Measurements from ENCODE around the gene AKR1B1. TPM values are rescaled to one million over a fixed set of nuclear protein-coding genes. Genes with fewer than 3 reads are reported as not detected.
"Not testable (repeated sequence)": the region's sequence is repeated elsewhere in the genome, so short reads cannot be mapped to it uniquely, and the experiment has no call there.

The AKR1B1 gene
- total and polyA plus RNA-seq, 8 donors = 13.2 to 47.1 (median 19.2) TPM

DNA sequence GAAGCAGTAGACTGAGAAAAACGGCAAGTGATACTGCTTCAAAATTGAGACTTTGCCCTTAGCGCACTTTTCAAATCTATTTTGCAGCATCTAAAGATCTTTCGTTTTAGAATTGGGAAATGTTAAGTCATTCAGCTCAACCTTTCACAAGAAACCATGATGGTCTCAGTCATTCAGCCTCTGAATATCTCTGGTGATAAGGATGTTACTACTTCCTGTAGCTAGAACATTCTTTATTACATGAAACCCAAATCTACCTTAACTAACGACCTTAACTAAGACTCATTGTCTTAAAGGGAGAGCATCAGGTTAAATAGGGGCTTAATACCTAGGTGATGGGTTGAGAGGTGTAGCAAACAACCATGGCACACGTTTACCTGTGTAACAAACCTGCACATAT, 42.1 kb upstream of the AKR1B1 start:
- Histone ChIP-seq H3K27me3 (peaks cover 0 to 8% (median 0%) of the 10 kb centered on the region in 4 donors), H3K9me3 (no peaks in the 10 kb centered on the region), H3K4me3 (no peak overlapping the region), H3K36me3 (no peaks in the 10 kb centered on the region), H3K27ac (no peak overlapping the region), H3K4me1 (no peaks in the 10 kb centered on the region)
- WGBS, 2 donors = 49 to 51% methylated on average over 5 of the region's 5 CpGs
- DNase-seq (no peak), ATAC-seq (no peak), FAIRE-seq (no peak)
- TF ChIP-seq, protein P1, sequence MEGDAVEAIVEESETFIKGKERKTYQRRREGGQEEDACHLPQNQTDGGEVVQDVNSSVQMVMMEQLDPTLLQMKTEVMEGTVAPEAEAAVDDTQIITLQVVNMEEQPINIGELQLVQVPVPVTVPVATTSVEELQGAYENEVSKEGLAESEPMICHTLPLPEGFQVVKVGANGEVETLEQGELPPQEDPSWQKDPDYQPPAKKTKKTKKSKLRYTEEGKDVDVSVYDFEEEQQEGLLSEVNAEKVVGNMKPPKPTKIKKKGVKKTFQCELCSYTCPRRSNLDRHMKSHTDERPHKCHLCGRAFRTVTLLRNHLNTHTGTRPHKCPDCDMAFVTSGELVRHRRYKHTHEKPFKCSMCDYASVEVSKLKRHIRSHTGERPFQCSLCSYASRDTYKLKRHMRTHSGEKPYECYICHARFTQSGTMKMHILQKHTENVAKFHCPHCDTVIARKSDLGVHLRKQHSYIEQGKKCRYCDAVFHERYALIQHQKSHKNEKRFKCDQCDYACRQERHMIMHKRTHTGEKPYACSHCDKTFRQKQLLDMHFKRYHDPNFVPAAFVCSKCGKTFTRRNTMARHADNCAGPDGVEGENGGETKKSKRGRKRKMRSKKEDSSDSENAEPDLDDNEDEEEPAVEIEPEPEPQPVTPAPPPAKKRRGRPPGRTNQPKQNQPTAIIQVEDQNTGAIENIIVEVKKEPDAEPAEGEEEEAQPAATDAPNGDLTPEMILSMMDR (IDR thresholded peaks at IDR 0.05) = no peak
- intact Hi-C loops (cut with DNase I) = no loop called here

DNA sequence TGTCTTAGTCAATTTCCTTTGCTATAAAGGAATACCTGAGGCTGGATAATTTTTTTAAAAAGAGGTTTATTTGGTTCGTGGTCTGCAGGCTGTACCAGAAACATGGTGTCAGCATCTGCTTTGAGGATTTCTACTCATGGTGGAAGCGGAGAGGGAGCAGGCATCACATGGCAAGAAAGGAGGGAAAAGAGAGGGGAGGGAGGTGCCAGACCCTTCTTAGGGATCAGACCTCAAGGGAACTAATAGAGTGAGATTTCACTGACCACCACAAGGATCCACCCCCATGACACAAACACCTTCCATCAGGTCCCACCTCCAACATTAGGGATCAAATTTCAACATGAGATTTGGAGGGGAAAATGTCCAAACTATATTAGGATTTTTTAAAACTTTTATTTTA, 41.5 kb upstream of the AKR1B1 start:
- no peak for FAIRE-seq
- 68 to 76% methylated on average over 2 of the region's 2 CpGs for WGBS, 2 donors

GRCh38 chr7:134495546-134495945, 36.6 kb upstream of the AKR1B1 start:
- H3K9me3 ChIP-seq = no peaks in the 10 kb centered on the region
- ATAC-seq (no peak), DNase-seq (no peak), FAIRE-seq (no peak)
- no peaks in the 10 kb centered on the region for H3K36me3 ChIP-seq
- no peak overlapping the region for H3K4me3 ChIP-seq
- no peak overlapping the region for H3K27ac ChIP-seq
- 58 to 59% methylated on average over 1 of the region's 1 CpG for WGBS, 2 donors
- intact Hi-C loops (cut with DNase I) = no loop called here
- no peaks in the 10 kb centered on the region for H3K4me1 ChIP-seq
- TF ChIP-seq, protein P1 (IDR thresholded peaks at IDR 0.05) = no peak
- peaks cover 0 to 8% (median 0%) of the 10 kb centered on the region in 4 donors for H3K27me3 ChIP-seq

More for the DNA sequence above, 41.5 kb upstream of the AKR1B1 start:
- Histone ChIP-seq H3K27me3 (peaks cover 0 to 8% (median 0%) of the 10 kb centered on the region in 4 donors), H3K4me1 (no peaks in the 10 kb centered on the region), H3K27ac (no peak overlapping the region), H3K4me3 (no peak overlapping the region), H3K36me3 (no peaks in the 10 kb centered on the region), H3K9me3 (no peaks in the 10 kb centered on the region)
- intact Hi-C loops (cut with DNase I) = no loop called here
- ATAC-seq (no peak), DNase-seq (no peak)
- TF ChIP-seq, protein P1 (IDR thresholded peaks at IDR 0.05) = no peak

GRCh38 chr7:134493091-134493490, 34.2 kb upstream of the AKR1B1 start:
- Histone ChIP-seq H3K36me3 (no peaks in the 10 kb centered on the region), H3K4me1 (no peaks in the 10 kb centered on the region), H3K4me3 (no peak overlapping the region), H3K27me3 (peaks cover 0 to 4% (median 0%) of the 10 kb centered on the region in 4 donors), H3K9me3 (no peaks in the 10 kb centered on the region), H3K27ac (no peak overlapping the region)
- no peak for ATAC-seq
- TF ChIP-seq, protein P1 (IDR thresholded peaks at IDR 0.05) = no peak
- FAIRE-seq = no peak
- intact Hi-C loops (cut with DNase I) = no loop called here
- 72 to 73% methylated on average over 2 of the region's 2 CpGs for WGBS, 2 donors
- no peak for DNase-seq

DNA sequence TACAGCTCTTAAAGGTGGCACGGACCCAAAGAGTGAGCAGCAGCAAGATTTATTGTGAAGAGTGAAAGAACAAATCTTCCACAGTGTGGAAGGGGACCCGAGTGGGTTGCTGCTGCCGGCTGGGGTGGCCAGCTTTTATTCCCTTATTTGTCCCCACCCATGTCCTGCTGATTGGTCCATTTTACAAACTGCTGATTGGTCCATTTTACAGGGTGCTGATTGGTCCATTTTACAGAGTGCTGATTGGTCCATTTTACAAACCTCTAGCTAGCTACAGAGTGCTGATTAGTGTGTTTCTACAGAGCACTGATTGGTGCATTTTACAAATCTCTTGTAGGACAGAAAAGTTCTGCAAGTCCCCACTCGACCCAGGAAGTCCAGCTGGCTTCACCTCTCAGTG, 28.8 kb upstream of the AKR1B1 start:
- H3K9me3 ChIP-seq; H3K27me3 ChIP-seq; H3K36me3 ChIP-seq; ATAC-seq; H3K27ac ChIP-seq; H3K4me1 ChIP-seq; H3K4me3 ChIP-seq; DNase-seq; intact Hi-C loops (cut with DNase I); FAIRE-seq: not testable (repeated sequence)
- WGBS, 2 donors = 59 to 68% methylated on average over 4 of the region's 4 CpGs

All from pancreas (tissue), 10 donors.